Posterior vena cava (tissue), 2 donors: ENCODE results near the gene PPP2R2C. TPM values are rescaled to one million over a fixed set of nuclear protein-coding genes. Genes with fewer than 3 reads are reported as not detected.

Source experiments
- DNase-seq: peaks from one replicate; pipeline ENCODE4 v3.0.0-alpha.2; 2020; ENCODE audit warnings: low spot score
- intact Hi-C, 2 donors: fragments of 100-400 bp; cut with DNase I; formaldehyde crosslinking; loops; one replicate each; pipeline versions ENCODE4 v1.14.1 to v1.14.2; 2022 to 2023
- total RNA-seq, 2 donors: library from RNA; stranded (reverse); fragmentation: NEBNext Ultra II Directional; extraction: Animal tissue kit (Norgen Biotek cat#: 25700); gene quantifications; one replicate each; pipeline ENCODE4 v1.2.1, GENCODE V29; 2021
- donor health status: DM: yes; HTN: yes; CAD: no.
- donor health status: DM: yes; HTN: yes; CAD: no.

The PPP2R2C gene
- total RNA-seq, 2 donors from 2014 or later: 3.9 to 18.3 TPM

DNA sequence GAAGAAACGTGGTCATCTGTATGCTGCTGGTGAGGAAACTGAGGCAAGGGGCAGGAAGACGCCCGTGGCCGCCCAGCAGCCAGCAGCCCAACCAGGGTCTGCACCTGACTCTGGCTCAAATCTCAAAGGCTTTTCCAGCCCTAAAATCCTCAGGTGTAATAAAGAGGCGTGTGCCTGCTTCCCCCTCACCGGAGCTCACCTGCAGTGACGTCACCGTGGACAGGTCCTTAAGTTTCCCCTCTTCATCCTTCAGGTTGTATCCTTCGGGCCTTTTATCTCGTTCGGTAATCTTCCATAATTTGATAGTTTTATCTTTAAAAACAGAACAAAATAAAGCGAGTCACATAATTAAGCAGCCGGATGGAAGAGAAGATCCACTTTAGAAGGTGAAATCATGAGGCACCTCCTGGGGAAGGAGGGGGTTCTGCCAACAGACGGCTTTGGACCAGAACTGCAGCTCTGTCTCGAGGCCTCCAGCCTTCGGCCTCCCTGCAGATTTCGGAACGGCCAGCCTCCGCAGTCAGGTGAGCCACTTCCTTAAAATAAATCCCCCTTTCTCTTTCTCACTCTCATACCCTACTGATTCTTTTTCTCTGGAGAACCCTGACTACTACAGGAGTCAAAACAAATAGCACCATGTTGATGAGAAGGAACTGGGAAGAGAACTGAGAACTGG is 96.7 kb downstream of the PPP2R2C start:
- intact Hi-C loops: no loop called here
- peak; percentile 47 for DNase-seq

DNA sequence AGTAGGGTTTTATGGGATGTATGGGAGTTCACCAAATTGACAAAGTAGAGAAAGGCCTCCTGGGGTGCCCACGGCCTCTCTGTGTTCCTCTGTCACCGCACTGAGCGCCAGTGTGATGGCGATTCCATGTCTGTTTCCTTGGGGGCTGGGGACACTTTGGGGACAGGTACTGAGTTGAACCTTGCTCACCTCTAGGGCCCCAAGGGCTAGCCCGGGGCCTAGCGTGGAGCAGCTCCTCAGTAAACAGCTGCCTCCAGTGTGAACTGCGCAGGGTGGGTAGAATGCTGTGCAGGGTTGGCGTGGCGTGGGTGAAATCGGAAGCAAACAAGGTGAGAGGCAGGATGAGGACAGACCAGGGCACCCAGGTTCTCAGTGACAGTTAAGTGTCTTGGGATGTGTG is 97.8 kb downstream of the PPP2R2C start:
- intact Hi-C loops: no loop called here
- peak; percentile 59 for DNase-seq

- intact Hi-C loops: no loop called here
- DNase-seq: peak; percentile 59
Observed at GRCh38 chr4:6373541-6374410, 98.6 kb downstream of the PPP2R2C start.

DNA sequence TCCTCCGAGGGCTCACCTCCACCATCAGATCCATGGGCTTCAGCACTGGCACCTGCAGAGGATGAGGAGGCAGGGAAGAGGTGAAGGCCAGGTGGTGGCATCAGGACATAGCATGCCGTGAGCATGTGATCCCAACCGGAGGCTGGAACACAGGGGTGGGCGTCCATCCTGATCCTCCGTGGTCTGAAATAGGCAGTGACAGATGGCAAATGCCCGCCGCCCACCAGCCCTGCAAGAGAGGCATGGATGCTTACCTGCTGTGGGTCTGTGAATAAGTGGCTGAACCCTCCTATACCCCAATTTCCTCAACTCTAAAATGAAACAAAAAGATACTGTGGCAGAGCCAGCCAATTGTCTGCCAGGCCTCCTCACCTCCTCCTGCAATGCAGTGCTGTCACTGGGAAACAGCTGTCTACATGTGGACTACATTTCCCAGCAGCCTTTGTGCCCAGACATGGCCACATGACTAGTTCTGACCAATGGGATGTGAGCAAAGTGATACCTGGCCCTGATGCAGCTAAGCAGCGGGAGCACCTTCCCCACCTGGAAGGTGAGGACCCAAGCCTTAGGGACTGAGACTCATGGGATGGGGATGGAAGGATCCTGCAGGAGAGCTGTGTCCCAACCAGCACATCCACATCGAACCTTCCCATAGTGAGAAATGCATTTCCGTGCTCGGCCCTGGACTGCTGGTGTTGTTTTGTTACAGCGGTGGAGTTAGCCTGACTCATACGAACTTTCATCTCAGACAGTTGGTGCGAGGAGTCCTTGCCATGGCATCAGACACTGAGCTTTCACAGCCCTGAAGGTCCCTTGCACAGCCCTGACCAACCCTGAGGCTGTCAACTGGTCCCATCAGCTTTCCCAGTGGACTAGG is 99.5 kb downstream of the PPP2R2C start:
- intact Hi-C loops: no loop called here
- DNase-seq: peak; percentile 60

DNA sequence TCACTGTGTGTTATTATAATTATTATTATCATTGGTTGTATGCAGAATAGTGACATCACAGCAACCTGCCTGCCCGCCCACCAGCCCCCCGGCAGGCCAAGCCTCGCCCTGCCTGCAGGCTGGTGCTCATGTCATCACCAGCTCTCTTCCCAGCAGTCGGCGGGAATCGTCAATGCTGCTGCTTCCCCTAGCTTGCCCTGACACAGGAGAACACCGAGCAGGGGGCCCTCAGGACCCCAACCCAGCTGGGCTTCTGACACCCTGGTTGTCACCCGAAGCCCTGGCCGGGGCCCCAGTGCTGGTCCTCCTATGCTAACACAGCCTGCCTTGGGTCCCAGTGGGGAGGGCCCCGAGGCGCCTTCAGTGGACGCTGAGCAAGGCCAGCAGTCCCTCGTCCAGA is 100.6 kb downstream of the PPP2R2C start:
- DNase-seq: no peak
- intact Hi-C loops: no loop called here

GRCh38 chr4:6371271-6371670 is 101.1 kb downstream of the PPP2R2C start:
- intact Hi-C loops: no loop called here
- no peak for DNase-seq

GRCh38 chr4:6369924-6370645 is 102.3 kb downstream of the PPP2R2C start:
- no peak for DNase-seq
- intact Hi-C loops: no loop called here

DNA sequence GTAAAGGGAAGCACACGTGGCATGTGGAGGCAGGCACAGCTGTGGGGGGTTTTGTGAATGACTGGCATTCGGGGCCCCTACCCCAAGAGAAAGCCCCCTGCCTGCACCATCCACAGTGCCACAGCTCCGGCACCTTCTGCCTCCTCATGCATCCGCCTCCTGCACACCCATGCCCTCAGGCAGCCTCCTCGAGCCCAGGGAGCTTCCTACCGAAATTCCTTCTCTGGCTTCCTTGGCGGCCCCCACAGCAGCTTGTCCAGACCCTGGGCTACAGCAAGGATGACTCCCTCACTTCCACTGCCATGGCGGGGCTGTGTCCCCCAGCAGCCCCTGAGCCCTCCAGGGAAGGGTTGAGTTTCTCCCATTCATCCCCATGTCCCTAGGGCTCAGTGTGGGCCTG is 102.9 kb downstream of the PPP2R2C start:
- DNase-seq: peak; percentile 77
- intact Hi-C loops: no loop called here

DNA sequence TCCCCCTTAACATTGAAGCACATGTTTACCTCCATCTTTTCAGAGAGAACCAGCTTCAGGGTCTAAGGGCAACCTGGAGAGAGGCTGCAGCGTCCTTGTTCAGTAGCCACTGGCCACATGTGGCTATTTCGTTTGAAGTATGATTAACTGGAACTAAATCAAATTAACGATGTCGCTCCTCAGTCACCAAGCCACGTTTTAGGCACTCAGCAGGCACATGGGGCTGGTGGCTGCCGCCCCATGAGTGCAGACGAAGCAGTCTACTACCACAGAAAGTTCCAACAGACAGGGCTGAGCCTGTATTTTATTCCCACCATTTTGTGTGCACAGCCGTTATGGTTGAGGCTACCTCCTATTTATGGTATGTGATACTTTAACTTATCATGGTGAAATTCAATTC is 103.4 kb downstream of the PPP2R2C start:
- intact Hi-C loops: no loop called here
- DNase-seq: peak; percentile 52

DNA sequence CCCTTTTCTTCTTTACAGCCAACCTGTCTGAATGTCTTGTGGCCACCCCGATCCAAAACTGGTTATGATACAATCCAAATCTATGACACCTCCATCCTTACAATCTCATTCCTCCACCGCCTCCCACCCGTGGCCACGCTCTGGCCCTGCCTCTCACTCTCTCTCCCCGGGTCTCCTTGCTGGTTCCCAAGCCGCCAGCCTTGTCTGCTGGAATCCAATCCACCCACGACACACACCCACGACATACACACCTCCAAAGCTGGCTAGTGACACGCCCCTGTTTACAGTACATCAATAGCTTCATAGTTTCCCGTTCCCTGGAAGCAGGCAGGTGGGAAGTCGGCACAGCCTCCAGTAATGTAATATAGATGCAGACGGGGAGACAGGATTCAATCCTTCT is 103.8 kb downstream of the PPP2R2C start:
- intact Hi-C loops: no loop called here
- DNase-seq: peak; percentile 66

GRCh38 chr4:6368096-6368495 is 104.3 kb downstream of the PPP2R2C start:
- peak; percentile 37 for DNase-seq
- intact Hi-C loops: no loop called here

GRCh38 chr4:6367371-6367851 is 105.0 kb downstream of the PPP2R2C start:
- DNase-seq: peak; percentile 51
- intact Hi-C loops: no loop called here

GRCh38 chr4:6366581-6366980 is 105.8 kb downstream of the PPP2R2C start:
- intact Hi-C loops: no loop called here
- DNase-seq: peak; percentile 50

DNA sequence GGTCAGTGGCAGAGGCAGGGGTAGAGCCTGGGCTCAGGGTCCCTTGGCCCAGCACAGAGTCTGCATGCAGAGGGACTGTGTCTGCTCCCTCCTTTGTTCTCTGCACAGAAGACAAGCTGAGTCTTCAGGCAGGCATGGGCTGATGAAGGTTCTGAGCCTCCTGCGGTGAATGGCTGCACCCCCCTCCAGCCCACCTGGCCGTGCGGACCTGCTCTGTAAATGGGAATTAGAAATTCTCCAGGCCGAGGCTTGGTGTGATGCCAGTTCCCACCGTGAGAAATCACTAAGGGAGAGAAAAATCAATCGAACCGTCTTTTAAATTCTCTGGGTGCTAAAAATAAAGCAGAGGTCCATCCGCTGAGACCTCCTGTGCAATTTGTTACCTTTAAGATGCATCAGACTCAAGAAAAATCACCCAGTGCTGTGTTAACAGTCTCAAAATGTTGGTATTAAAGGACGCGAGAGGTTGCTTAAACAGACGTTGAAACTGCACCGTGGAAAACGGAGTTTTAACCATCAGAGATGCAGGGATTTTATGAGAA is 106.8 kb downstream of the PPP2R2C start:
- intact Hi-C loops: loop anchor here in 1 of 2 donors (1.0 kb wide), 1 partner anchor 18 kb away; no protein-coding TSS in a partner anchor
- DNase-seq: no peak

DNA sequence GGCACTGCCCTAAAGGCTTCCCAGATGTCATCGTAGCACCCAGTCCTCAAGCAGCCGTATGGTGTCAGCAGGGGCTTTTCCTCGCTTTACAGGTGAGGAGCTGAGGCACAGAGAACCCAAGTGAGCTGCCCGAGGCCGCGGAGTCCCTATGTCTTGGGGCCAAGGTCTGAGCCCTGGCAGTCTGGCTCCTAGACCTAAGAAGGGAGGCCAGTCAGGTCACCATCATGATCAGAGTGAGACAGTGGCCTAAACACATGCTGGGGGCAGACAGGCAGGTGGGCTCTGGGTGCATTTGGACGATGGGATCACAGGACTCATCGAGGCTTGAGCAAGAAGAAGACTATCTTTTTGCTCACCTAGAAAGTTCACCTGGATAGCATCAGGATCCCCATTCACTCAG is 107.8 kb downstream of the PPP2R2C start:
- peak; percentile 58 for DNase-seq
- intact Hi-C loops: no loop called here

GRCh38 chr4:6364146-6364545 is 108.3 kb downstream of the PPP2R2C start:
- intact Hi-C loops: no loop called here
- peak; percentile 22 for DNase-seq

DNA sequence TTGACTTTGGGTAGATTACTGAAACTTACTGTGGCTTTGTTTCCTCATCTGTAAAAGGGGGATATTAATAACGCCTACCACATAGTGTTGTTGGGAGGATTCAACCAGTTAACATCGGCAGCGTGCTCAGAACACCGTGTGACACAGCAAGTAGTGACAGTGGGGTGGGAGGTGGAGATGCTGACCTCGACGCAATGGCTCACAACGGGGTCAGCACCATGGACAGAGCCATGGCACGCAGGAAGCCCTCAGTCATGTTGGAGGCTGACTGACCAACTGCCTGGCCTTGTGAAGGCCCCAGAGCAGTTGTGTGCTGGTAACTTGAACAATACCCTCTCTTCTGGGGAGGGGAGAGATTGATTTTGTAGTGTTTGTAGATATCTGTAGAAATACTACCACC is 109.5 kb downstream of the PPP2R2C start:
- intact Hi-C loops: no loop called here
- peak; percentile 52 for DNase-seq

- DNase-seq: peak; percentile 42
- intact Hi-C loops: no loop called here
Observed at GRCh38 chr4:6362243-6362885, 110.0 kb downstream of the PPP2R2C start.
